HG03432 (cell line): ENCODE data around the gene FAM170B.

Source experiments
- ATAC-seq: cut with Tn5 transposase; IDR thresholded peaks from one replicate; pipeline ENCODE4 v1.9.1; 2021; ENCODE audit warnings: mild to moderate bottlenecking, moderate library complexity; ENCODE audit not compliant: unreplicated experiment

The FAM170B gene

GRCh38 chr10:49107111-49107886 is 26.5 kb downstream of the FAM170B start:
- ATAC-seq, result no peak

GRCh38 chr10:49106451-49106850 is 27.4 kb downstream of the FAM170B start:
- no peak for ATAC-seq

- ATAC-seq, result no peak
Measured at GRCh38 chr10:49105076-49105475, 28.7 kb downstream of the FAM170B start.

- no peak for ATAC-seq
Measured at GRCh38 chr10:49104323-49104722, 29.5 kb downstream of the FAM170B start.

- no peak for ATAC-seq
Measured at GRCh38 chr10:49103761-49104160, 30.1 kb downstream of the FAM170B start.

- ATAC-seq, result no peak
Measured at GRCh38 chr10:49099046-49099445, 34.8 kb downstream of the FAM170B start.

GRCh38 chr10:49096890-49097445 is 36.9 kb downstream of the FAM170B start:
- ATAC-seq, result no peak

GRCh38 chr10:49094646-49095045 is 39.2 kb downstream of the FAM170B start:
- ATAC-seq, result no peak

- ATAC-seq, result no peak
Measured at GRCh38 chr10:49093922-49094321, 39.9 kb downstream of the FAM170B start.

- ATAC-seq, result no peak
Measured at GRCh38 chr10:49092477-49092876, 41.3 kb downstream of the FAM170B start.

GRCh38 chr10:49091450-49092210 is 42.2 kb downstream of the FAM170B start:
- no peak for ATAC-seq

- ATAC-seq, result no peak
Measured at GRCh38 chr10:49090696-49091380, 43.0 kb downstream of the FAM170B start.

- ATAC-seq, result no peak
Measured at GRCh38 chr10:49090189-49090575, 43.6 kb downstream of the FAM170B start.

GRCh38 chr10:49089557-49090188 is 44.1 kb downstream of the FAM170B start:
- ATAC-seq, result no peak

- no peak for ATAC-seq
Measured at GRCh38 chr10:49089152-49089551, 44.7 kb downstream of the FAM170B start.

- no peak for ATAC-seq
Measured at GRCh38 chr10:49086889-49087288, 46.9 kb downstream of the FAM170B start.

- no peak for ATAC-seq
Measured at GRCh38 chr10:49083261-49083660, 50.6 kb downstream of the FAM170B start.

GRCh38 chr10:49082766-49083165 is 51.1 kb downstream of the FAM170B start:
- no peak for ATAC-seq

- no peak for ATAC-seq
Measured at GRCh38 chr10:49081547-49082275, 52.1 kb downstream of the FAM170B start.
